Lower leg skin (tissue), 4 donors: ENCODE measurements around the gene ZDHHC14. TPM values are rescaled to one million over a fixed set of nuclear protein-coding genes. Genes with fewer than 3 reads are reported as not detected.

ENCODE experiments used
- DNase-seq, 2 donors: peaks; one replicate each; pipeline ENCODE4 v3.0.0-alpha.2; 2019; ENCODE audit warnings: low spot score in 2 of 2
- H3K4me3 ChIP-seq: fragments of 200-600 bp; sonication (generic); 2 replicates; pipeline ENCODE4 v1.5.1; 2017; ENCODE audit warnings: mild to moderate bottlenecking, low read depth; ENCODE audit not compliant: poor library complexity, severe bottlenecking
- POLR2A ChIP-seq, 2 donors: fragments of 450-650 bp; IDR thresholded peaks; one replicate each; pipeline ENCODE4 v1.6.1; 2016 to 2017; ENCODE audit warnings: antibody characterized with exemption in 2 of 2, mild to moderate bottlenecking in 1 of 2, moderate library complexity in 1 of 2
- WGBS, 2 donors: methylation state at CpG; one replicate each; pipeline ENCODE4 v1.1.5; 2018; 5-methylcytosine and 5-hydroxymethylcytosine counted together
- intact Hi-C: fragments of 100-400 bp; cut with DNase I; formaldehyde crosslinking; loops from one replicate; pipeline ENCODE4 v1.15.0; 2023; ENCODE audit warnings: low total_unique reads
- total RNA-seq, 4 donors: library from RNA; depleted of rRNA; stranded (reverse); fragments of >200 nt; gene quantifications; one replicate each; pipeline ENCODE4 v1.1.0, GENCODE V29; 2016
- TF ChIP-seq, protein P1 (sequence below), 3 donors: fragments of 450-650 bp; IDR thresholded peaks; one replicate each; pipeline ENCODE4 v1.5.1; 2016; ENCODE audit warnings: antibody characterized with exemption in 3 of 3, mild to moderate bottlenecking in 3 of 3, moderate library complexity in 2 of 3

The ZDHHC14 gene
- total RNA-seq, 4 donors from 2014 or later = 4.5 to 8.3 (median 6.1) TPM

GRCh38 chr6:157433678-157434081 lies 52.7 kb downstream of the ZDHHC14 start:
- no peak for DNase-seq
- TF ChIP-seq, protein P1, sequence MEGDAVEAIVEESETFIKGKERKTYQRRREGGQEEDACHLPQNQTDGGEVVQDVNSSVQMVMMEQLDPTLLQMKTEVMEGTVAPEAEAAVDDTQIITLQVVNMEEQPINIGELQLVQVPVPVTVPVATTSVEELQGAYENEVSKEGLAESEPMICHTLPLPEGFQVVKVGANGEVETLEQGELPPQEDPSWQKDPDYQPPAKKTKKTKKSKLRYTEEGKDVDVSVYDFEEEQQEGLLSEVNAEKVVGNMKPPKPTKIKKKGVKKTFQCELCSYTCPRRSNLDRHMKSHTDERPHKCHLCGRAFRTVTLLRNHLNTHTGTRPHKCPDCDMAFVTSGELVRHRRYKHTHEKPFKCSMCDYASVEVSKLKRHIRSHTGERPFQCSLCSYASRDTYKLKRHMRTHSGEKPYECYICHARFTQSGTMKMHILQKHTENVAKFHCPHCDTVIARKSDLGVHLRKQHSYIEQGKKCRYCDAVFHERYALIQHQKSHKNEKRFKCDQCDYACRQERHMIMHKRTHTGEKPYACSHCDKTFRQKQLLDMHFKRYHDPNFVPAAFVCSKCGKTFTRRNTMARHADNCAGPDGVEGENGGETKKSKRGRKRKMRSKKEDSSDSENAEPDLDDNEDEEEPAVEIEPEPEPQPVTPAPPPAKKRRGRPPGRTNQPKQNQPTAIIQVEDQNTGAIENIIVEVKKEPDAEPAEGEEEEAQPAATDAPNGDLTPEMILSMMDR (IDR thresholded peaks at IDR 0.05) = no peak
- H3K4me3 ChIP-seq = no peak overlapping the region
- intact Hi-C loops = no loop called here
- 95 to 100% methylated on average over 3 of the region's 3 CpGs for WGBS, 2 donors

- 78 to 81% methylated on average over 13 of the region's 13 CpGs for WGBS, 2 donors
- H3K4me3 ChIP-seq = no peak overlapping the region
- no peak for DNase-seq
- TF ChIP-seq, protein P1 (IDR thresholded peaks at IDR 0.05) = peak in 1 of 3 donors; percentile 67
- no peak for TF ChIP-seq POLR2A (IDR thresholded peaks at IDR 0.05)
- intact Hi-C loops = no loop called here
Measured at GRCh38 chr6:157434349-157435033, 53.5 kb downstream of the ZDHHC14 start.

GRCh38 chr6:157436219-157436943 lies 55.4 kb downstream of the ZDHHC14 start:
- H3K4me3 ChIP-seq = no peak overlapping the region
- no peak for DNase-seq
- intact Hi-C loops = no loop called here
- no peak for TF ChIP-seq POLR2A (IDR thresholded peaks at IDR 0.05)
- TF ChIP-seq, protein P1 (IDR thresholded peaks at IDR 0.05) = no peak
- WGBS, 2 donors = 62 to 66% methylated on average over 13 of the region's 13 CpGs

DNA sequence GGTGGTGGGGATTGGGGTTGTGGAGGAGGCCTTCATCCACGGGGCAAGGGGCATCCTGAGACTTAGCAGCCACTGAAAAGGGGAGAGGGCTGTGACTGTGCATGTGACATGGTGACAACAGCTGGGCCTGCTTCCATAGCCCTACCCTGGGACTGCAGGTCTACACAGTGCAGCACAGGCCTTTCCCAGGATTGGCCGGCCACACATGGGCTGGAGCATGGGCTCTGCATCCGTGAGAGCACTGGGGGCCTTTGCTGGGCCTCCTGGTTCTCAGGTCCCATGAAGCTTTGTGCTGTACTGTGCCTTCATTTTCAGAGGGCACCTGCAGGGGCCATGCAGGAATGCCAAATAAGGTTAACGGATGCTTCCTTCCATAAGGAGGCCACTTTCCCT lies 56.0 kb downstream of the ZDHHC14 start:
- TF ChIP-seq, protein P1 (IDR thresholded peaks at IDR 0.05) = no peak
- no peak for TF ChIP-seq POLR2A (IDR thresholded peaks at IDR 0.05)
- WGBS, 2 donors = 80 to 81% methylated on average over 3 to 4 of the region's 4 CpGs
- intact Hi-C loops = no loop called here
- no peak for DNase-seq
- no peak overlapping the region for H3K4me3 ChIP-seq

GRCh38 chr6:157438611-157439111 lies 57.7 kb downstream of the ZDHHC14 start:
- intact Hi-C loops = no loop called here
- WGBS, 2 donors = 44 to 47% methylated on average over 6 of the region's 6 CpGs
- no peak overlapping the region for H3K4me3 ChIP-seq
- DNase-seq = peak in 1 of 2 donors; percentile 33
- TF ChIP-seq, protein P1 (IDR thresholded peaks at IDR 0.05) = no peak
- TF ChIP-seq POLR2A (IDR thresholded peaks at IDR 0.05) = no peak
